Esophagus squamous epithelium (tissue), 5 donors: ENCODE results near the gene JARID2. TPM values are rescaled to one million over a fixed set of nuclear protein-coding genes. Genes with fewer than 3 reads are reported as not detected.

Experiments
- DNase-seq: peaks from one replicate; lab custom pipeline; 2025; lab: John Stamatoyannopoulos, UW
- H3K27ac ChIP-seq, 4 donors: fragments of 200-600 bp; sonication (generic); one replicate each; pipeline ENCODE4 v1.5.1; 2016 to 2019; ENCODE audit warnings: mild to moderate bottlenecking in 1 of 4
- H3K27me3 ChIP-seq, 4 donors: fragments of 200-600 bp; sonication (generic); 1 replicate in 3 of 4; 2 replicates in 1 of 4; pipeline versions ENCODE4 v1.5.1 to v1.6.0; 2017 to 2021; ENCODE audit warnings: antibody characterized with exemption in 1 of 4
- H3K36me3 ChIP-seq, 3 donors: fragments of 200-600 bp; sonication (generic); one replicate each; pipeline ENCODE4 v1.5.1; 2016 to 2019
- H3K4me1 ChIP-seq, 3 donors: fragments of 200-600 bp; sonication (generic); one replicate each; pipeline ENCODE4 v1.5.1; 2017 to 2019
- H3K4me3 ChIP-seq, 4 donors: fragments of 200-600 bp; sonication (generic); 1 replicate in 3 of 4; 2 replicates in 1 of 4; pipeline ENCODE4 v1.5.1; 2016 to 2019; ENCODE audit warnings: mild to moderate bottlenecking in 2 of 4, moderate library complexity in 1 of 4
- H3K9me3 ChIP-seq, 3 donors: fragments of 200-600 bp; sonication (generic); one replicate each; pipeline ENCODE4 v1.5.1; 2016 to 2019
- CTCF ChIP-seq, 6 experiments: fragments of 450-650 bp in 4 of 6; fragments of 200-600 bp in 2 of 6; sonication (generic) in 2 of 6; IDR thresholded peaks; one replicate each; pipeline ENCODE4 v1.5.1; 2016 to 2019; ENCODE audit warnings: antibody characterized with exemption in 6 of 6, mild to moderate bottlenecking in 4 of 6, moderate library complexity in 4 of 6
- POLR2A ChIP-seq, 4 donors: fragments of 450-650 bp; IDR thresholded peaks; one replicate each; pipeline ENCODE4 v1.6.1; 2017; ENCODE audit warnings: antibody characterized with exemption in 4 of 4, mild to moderate bottlenecking in 4 of 4, moderate library complexity in 3 of 4
- WGBS, 2 donors: methylation state at CpG; one replicate each; pipeline ENCODE4 v1.1.5; 2018; 5-methylcytosine and 5-hydroxymethylcytosine counted together
- intact Hi-C: fragments of 100-400 bp; cut with DNase I; formaldehyde crosslinking; loops from one replicate; pipeline ENCODE4 v1.15.0; 2022
- total RNA-seq, 4 donors: library from RNA; depleted of rRNA; stranded (reverse); fragments of >200 nt; gene quantifications; one replicate each; pipeline ENCODE4 v1.1.0, GENCODE V29; 2016
- donor health status: DM: yes; HTN: yes; CAD: no.

The JARID2 gene
- total RNA-seq, 4 donors from 2014 or later: 13.3 to 19.6 (median 16.3) TPM

GRCh38 chr6:15356937-15357336 lies 111.1 kb downstream of the JARID2 start:
- H3K36me3 ChIP-seq: no peaks in the 10 kb centered on the region
- intact Hi-C loops: no loop called here
- DNase-seq: no peak
- H3K27ac ChIP-seq: no peak overlapping the region
- TF ChIP-seq POLR2A (IDR thresholded peaks at IDR 0.05) (no peak), CTCF (IDR thresholded peaks at IDR 0.05) (no peak)
- WGBS, 2 donors: 76 to 82% methylated on average over 5 of the region's 5 CpGs
- no peaks in the 10 kb centered on the region for H3K27me3 ChIP-seq
- no peaks in the 10 kb centered on the region for H3K9me3 ChIP-seq
- peaks cover 11 to 35% (median 13%) of the 10 kb centered on the region in 3 donors for H3K4me1 ChIP-seq
- H3K4me3 ChIP-seq: no peak overlapping the region

- DNase-seq: no peak
- H3K4me1 ChIP-seq: peaks cover 4 to 34% (median 7%) of the 10 kb centered on the region in 3 donors
- intact Hi-C loops: no loop called here
These were observed 111.9 kb downstream of the JARID2 start for GRCh38 chr6:15357782-15358181.

GRCh38 chr6:15358579-15359327 lies 112.9 kb downstream of the JARID2 start:
- Histone ChIP-seq H3K27ac (no peak overlapping the region), H3K4me1 (peaks cover 5 to 34% (median 5%) of the 10 kb centered on the region in 3 donors), H3K27me3 (no peaks in the 10 kb centered on the region), H3K36me3 (no peaks in the 10 kb centered on the region), H3K9me3 (no peaks in the 10 kb centered on the region), H3K4me3 (no peak overlapping the region)
- 84 to 89% methylated on average over 9 of the region's 9 CpGs for WGBS, 2 donors
- TF ChIP-seq CTCF (IDR thresholded peaks at IDR 0.05) (no peak), POLR2A (IDR thresholded peaks at IDR 0.05) (no peak)
- intact Hi-C loops: no loop called here
- DNase-seq: no peak

More at GRCh38 chr6:15357782-15358181, 111.9 kb downstream of the JARID2 start:
- Histone ChIP-seq H3K9me3 (no peaks in the 10 kb centered on the region), H3K27ac (no peak overlapping the region), H3K4me3 (no peak overlapping the region), H3K27me3 (no peaks in the 10 kb centered on the region), H3K36me3 (no peaks in the 10 kb centered on the region)
- TF ChIP-seq CTCF (IDR thresholded peaks at IDR 0.05) (no peak), POLR2A (IDR thresholded peaks at IDR 0.05) (no peak)
- WGBS, 2 donors: 65 to 77% methylated on average over 5 of the region's 5 CpGs

- H3K36me3 ChIP-seq: no peaks in the 10 kb centered on the region
- no peak overlapping the region for H3K4me3 ChIP-seq
- peaks cover 0 to 34% (median 9%) of the 10 kb centered on the region in 3 donors for H3K4me1 ChIP-seq
- no peak for TF ChIP-seq POLR2A (IDR thresholded peaks at IDR 0.05)
- TF ChIP-seq CTCF (IDR thresholded peaks at IDR 0.05): no peak
- no peak overlapping the region for H3K27ac ChIP-seq
- no peak for DNase-seq
- no peaks in the 10 kb centered on the region for H3K9me3 ChIP-seq
- no peaks in the 10 kb centered on the region for H3K27me3 ChIP-seq
- intact Hi-C loops: no loop called here
- 81 to 89% methylated on average over 11 of the region's 11 CpGs for WGBS, 2 donors
These were observed 113.5 kb downstream of the JARID2 start for GRCh38 chr6:15359335-15359862.

GRCh38 chr6:15360300-15360699 lies 114.4 kb downstream of the JARID2 start:
- no peak for DNase-seq
- H3K4me1 ChIP-seq: peaks cover 4 to 40% (median 12%) of the 10 kb centered on the region in 3 donors
- intact Hi-C loops: no loop called here
- H3K4me3 ChIP-seq: no peak overlapping the region
- no peaks in the 10 kb centered on the region for H3K36me3 ChIP-seq
- WGBS, 2 donors: 91 to 94% methylated on average over 9 of the region's 9 CpGs
- TF ChIP-seq POLR2A (IDR thresholded peaks at IDR 0.05) (no peak), CTCF (IDR thresholded peaks at IDR 0.05) (no peak)
- H3K27me3 ChIP-seq: no peaks in the 10 kb centered on the region
- H3K9me3 ChIP-seq: no peaks in the 10 kb centered on the region
- no peak overlapping the region for H3K27ac ChIP-seq
